ENCODE results near the gene CCDC91.

Gene CCDC91

GRCh38 chr12:28190321-28191050, at the start of gene CCDC91:
CCDC91 (plus strand) TSS chr12:28190456; CDS start chr12:28257216, 66,760 bp downstream.
- Histone ChIP-seq H3K4me3 (ENCODE audit: low read depth, low read length) (peak within 1 kb of the TSS; percentile 94), H3K36me3 (ENCODE audit: insufficient read depth, low read length) (no peaks in the 10 kb centered on the region), H3K79me2 (ENCODE audit: control insufficient read depth, insufficient read depth, low read length, unreplicated experiment) (peaks cover 28% of the 10 kb centered on the region), H3K4me1 (ENCODE audit: control insufficient read depth, insufficient read depth, low read length, unreplicated experiment) (peaks cover 22% of the 10 kb centered on the region), H3K27me3 (ENCODE audit: insufficient read depth, low read length) (no peaks in the 10 kb centered on the region), H3K27ac (ENCODE audit: low read depth, low read length) (peak within 1 kb of the TSS; percentile 97), H2AFZ (ENCODE audit: low read length, unreplicated experiment) (peak within 1 kb of the TSS; percentile 91)

- H3K4me3 ChIP-seq (ENCODE audit: low read depth, low read length) = no peak overlapping the region
- no peak overlapping the region for H3K27ac ChIP-seq (ENCODE audit: low read depth, low read length)
- H2AFZ ChIP-seq (ENCODE audit: low read length, unreplicated experiment) = no peak overlapping the region
- no peaks in the 10 kb centered on the region for H3K79me2 ChIP-seq (ENCODE audit: control insufficient read depth, insufficient read depth, low read length, unreplicated experiment)
- no peaks in the 10 kb centered on the region for H3K36me3 ChIP-seq (ENCODE audit: insufficient read depth, low read length)
- no peaks in the 10 kb centered on the region for H3K27me3 ChIP-seq (ENCODE audit: insufficient read depth, low read length)
- no peaks in the 10 kb centered on the region for H3K4me1 ChIP-seq (ENCODE audit: control insufficient read depth, insufficient read depth, low read length, unreplicated experiment)
Observed at GRCh38 chr12:28144059-28144458, 46.2 kb upstream of the CCDC91 start.

- Histone ChIP-seq H3K4me1 (ENCODE audit: control insufficient read depth, insufficient read depth, low read length, unreplicated experiment) (no peaks in the 10 kb centered on the region), H3K27me3 (ENCODE audit: insufficient read depth, low read length) (no peaks in the 10 kb centered on the region), H3K27ac (ENCODE audit: low read depth, low read length) (no peak overlapping the region), H3K4me3 (ENCODE audit: low read depth, low read length) (no peak overlapping the region), H2AFZ (ENCODE audit: low read length, unreplicated experiment) (no peak overlapping the region), H3K79me2 (ENCODE audit: control insufficient read depth, insufficient read depth, low read length, unreplicated experiment) (no peaks in the 10 kb centered on the region), H3K36me3 (ENCODE audit: insufficient read depth, low read length) (no peaks in the 10 kb centered on the region)
Observed at GRCh38 chr12:28144532-28144931, 45.7 kb upstream of the CCDC91 start.

- Histone ChIP-seq H3K36me3 (ENCODE audit: insufficient read depth, low read length) (no peaks in the 10 kb centered on the region), H3K79me2 (ENCODE audit: control insufficient read depth, insufficient read depth, low read length, unreplicated experiment) (no peaks in the 10 kb centered on the region), H3K27me3 (ENCODE audit: insufficient read depth, low read length) (no peaks in the 10 kb centered on the region), H3K27ac (ENCODE audit: low read depth, low read length) (no peak overlapping the region), H2AFZ (ENCODE audit: low read length, unreplicated experiment) (no peak overlapping the region), H3K4me3 (ENCODE audit: low read depth, low read length) (no peak overlapping the region), H3K4me1 (ENCODE audit: control insufficient read depth, insufficient read depth, low read length, unreplicated experiment) (no peaks in the 10 kb centered on the region)
Observed at GRCh38 chr12:28145216-28145615, 45.0 kb upstream of the CCDC91 start.

- no peaks in the 10 kb centered on the region for H3K27me3 ChIP-seq (ENCODE audit: insufficient read depth, low read length)
- H3K27ac ChIP-seq (ENCODE audit: low read depth, low read length) = no peak overlapping the region
- no peaks in the 10 kb centered on the region for H3K4me1 ChIP-seq (ENCODE audit: control insufficient read depth, insufficient read depth, low read length, unreplicated experiment)
- H3K79me2 ChIP-seq (ENCODE audit: control insufficient read depth, insufficient read depth, low read length, unreplicated experiment) = no peaks in the 10 kb centered on the region
- no peak overlapping the region for H3K4me3 ChIP-seq (ENCODE audit: low read depth, low read length)
- no peaks in the 10 kb centered on the region for H3K36me3 ChIP-seq (ENCODE audit: insufficient read depth, low read length)
- no peak overlapping the region for H2AFZ ChIP-seq (ENCODE audit: low read length, unreplicated experiment)
Observed at GRCh38 chr12:28149279-28149678, 41.0 kb upstream of the CCDC91 start.

GRCh38 chr12:28156362-28156761, 33.9 kb upstream of the CCDC91 start:
- Histone ChIP-seq H3K27ac (ENCODE audit: low read depth, low read length) (no peak overlapping the region), H3K79me2 (ENCODE audit: control insufficient read depth, insufficient read depth, low read length, unreplicated experiment) (no peaks in the 10 kb centered on the region), H2AFZ (ENCODE audit: low read length, unreplicated experiment) (no peak overlapping the region), H3K27me3 (ENCODE audit: insufficient read depth, low read length) (no peaks in the 10 kb centered on the region), H3K4me3 (ENCODE audit: low read depth, low read length) (no peak overlapping the region), H3K36me3 (ENCODE audit: insufficient read depth, low read length) (no peaks in the 10 kb centered on the region), H3K4me1 (ENCODE audit: control insufficient read depth, insufficient read depth, low read length, unreplicated experiment) (no peaks in the 10 kb centered on the region)

- no peak overlapping the region for H2AFZ ChIP-seq (ENCODE audit: low read length, unreplicated experiment)
- no peaks in the 10 kb centered on the region for H3K36me3 ChIP-seq (ENCODE audit: insufficient read depth, low read length)
- H3K27ac ChIP-seq (ENCODE audit: low read depth, low read length) = no peak overlapping the region
- H3K4me3 ChIP-seq (ENCODE audit: low read depth, low read length) = no peak overlapping the region
- no peaks in the 10 kb centered on the region for H3K4me1 ChIP-seq (ENCODE audit: control insufficient read depth, insufficient read depth, low read length, unreplicated experiment)
- no peaks in the 10 kb centered on the region for H3K79me2 ChIP-seq (ENCODE audit: control insufficient read depth, insufficient read depth, low read length, unreplicated experiment)
- no peaks in the 10 kb centered on the region for H3K27me3 ChIP-seq (ENCODE audit: insufficient read depth, low read length)
Observed at GRCh38 chr12:28156804-28157203, 33.5 kb upstream of the CCDC91 start.

- H3K27me3 ChIP-seq (ENCODE audit: insufficient read depth, low read length) = no peaks in the 10 kb centered on the region
- no peak overlapping the region for H3K4me3 ChIP-seq (ENCODE audit: low read depth, low read length)
- no peak overlapping the region for H3K27ac ChIP-seq (ENCODE audit: low read depth, low read length)
- H2AFZ ChIP-seq (ENCODE audit: low read length, unreplicated experiment) = no peak overlapping the region
- no peaks in the 10 kb centered on the region for H3K36me3 ChIP-seq (ENCODE audit: insufficient read depth, low read length)
- H3K4me1 ChIP-seq (ENCODE audit: control insufficient read depth, insufficient read depth, low read length, unreplicated experiment) = no peaks in the 10 kb centered on the region
- no peaks in the 10 kb centered on the region for H3K79me2 ChIP-seq (ENCODE audit: control insufficient read depth, insufficient read depth, low read length, unreplicated experiment)
Observed at GRCh38 chr12:28158353-28158752, 31.9 kb upstream of the CCDC91 start.

- Histone ChIP-seq H3K4me3 (ENCODE audit: low read depth, low read length) (no peak overlapping the region), H3K27ac (ENCODE audit: low read depth, low read length) (no peak overlapping the region), H2AFZ (ENCODE audit: low read length, unreplicated experiment) (no peak overlapping the region), H3K4me1 (ENCODE audit: control insufficient read depth, insufficient read depth, low read length, unreplicated experiment) (no peaks in the 10 kb centered on the region), H3K36me3 (ENCODE audit: insufficient read depth, low read length) (no peaks in the 10 kb centered on the region), H3K27me3 (ENCODE audit: insufficient read depth, low read length) (no peaks in the 10 kb centered on the region), H3K79me2 (ENCODE audit: control insufficient read depth, insufficient read depth, low read length, unreplicated experiment) (no peaks in the 10 kb centered on the region)
Observed at GRCh38 chr12:28159688-28160087, 30.6 kb upstream of the CCDC91 start.

- Histone ChIP-seq H3K4me1 (ENCODE audit: control insufficient read depth, insufficient read depth, low read length, unreplicated experiment) (no peaks in the 10 kb centered on the region), H3K4me3 (ENCODE audit: low read depth, low read length) (no peak overlapping the region), H3K27me3 (ENCODE audit: insufficient read depth, low read length) (no peaks in the 10 kb centered on the region), H2AFZ (ENCODE audit: low read length, unreplicated experiment) (no peak overlapping the region), H3K79me2 (ENCODE audit: control insufficient read depth, insufficient read depth, low read length, unreplicated experiment) (no peaks in the 10 kb centered on the region), H3K36me3 (ENCODE audit: insufficient read depth, low read length) (no peaks in the 10 kb centered on the region), H3K27ac (ENCODE audit: low read depth, low read length) (no peak overlapping the region)
Observed at GRCh38 chr12:28161697-28162096, 28.6 kb upstream of the CCDC91 start.

- no peak overlapping the region for H3K27ac ChIP-seq (ENCODE audit: low read depth, low read length)
- H3K36me3 ChIP-seq (ENCODE audit: insufficient read depth, low read length) = no peaks in the 10 kb centered on the region
- H3K79me2 ChIP-seq (ENCODE audit: control insufficient read depth, insufficient read depth, low read length, unreplicated experiment) = no peaks in the 10 kb centered on the region
- no peak overlapping the region for H3K4me3 ChIP-seq (ENCODE audit: low read depth, low read length)
- no peaks in the 10 kb centered on the region for H3K27me3 ChIP-seq (ENCODE audit: insufficient read depth, low read length)
- no peak overlapping the region for H2AFZ ChIP-seq (ENCODE audit: low read length, unreplicated experiment)
- no peaks in the 10 kb centered on the region for H3K4me1 ChIP-seq (ENCODE audit: control insufficient read depth, insufficient read depth, low read length, unreplicated experiment)
Observed at GRCh38 chr12:28162697-28163096, 27.6 kb upstream of the CCDC91 start.

Data from ACC112 (cell line).